ENCODE results near the gene ACCS. TPM values are rescaled to one million over a fixed set of nuclear protein-coding genes. Genes with fewer than 3 reads are reported as not detected.

Gene ACCS
- total and polyA plus RNA-seq, 2 of the 4 experiments (the other 2 are of a cell fraction), result 1.8 to 7.3 TPM

DNA sequence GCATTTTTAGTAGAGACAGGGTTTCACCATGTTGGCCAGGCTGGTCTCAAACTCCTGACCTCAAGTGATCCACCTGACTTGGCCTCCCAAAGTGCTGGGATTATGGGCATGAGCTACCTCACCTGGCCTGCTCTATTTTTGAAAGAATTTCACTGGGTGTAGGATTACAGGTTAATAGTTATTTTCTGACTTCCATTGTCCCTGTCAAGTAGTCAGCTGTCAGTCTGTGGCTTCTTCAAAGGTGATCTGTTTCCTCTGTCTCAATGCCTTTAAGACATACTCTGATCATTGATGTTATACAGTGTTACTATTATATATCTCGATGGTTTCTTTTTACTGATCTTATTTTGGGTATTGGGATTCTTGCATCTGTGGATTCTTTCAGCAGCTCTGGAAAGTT is 19.3 kb downstream of the ACCS start:
- in situ Hi-C loops (cut with MboI; ENCODE audit: low sequenced_read_pairs), result no loop called here
- no peaks in the 10 kb centered on the region; the same call in 1 of the 2 replicates for H3K27me3 ChIP-seq (ENCODE audit: control insufficient read depth, insufficient read depth, low read length)
- no peak overlapping the region for H3K4me3 ChIP-seq (ENCODE audit: insufficient read depth, low read depth, low read length)
- H3K14ac ChIP-seq (replicated peaks; ENCODE audit: low read depth, low read length), result no peak overlapping the region
- H2BK20ac ChIP-seq (ENCODE audit: low read depth, low read length), result no peak overlapping the region
- H3K23ac ChIP-seq (ENCODE audit: low read depth, low read length), result no peak overlapping the region
- intact Hi-C loops (cut with micrococcal nuclease), result no loop called here
- H4K8ac ChIP-seq (ENCODE audit: low read depth in 2 of 2, low read length in 2 of 2), result no peak overlapping the region
- no peak overlapping the region for H3K9ac ChIP-seq (ENCODE audit: low read depth, low read length)
- TF ChIP-seq RCOR1 (IDR thresholded peaks at IDR 0.05; ENCODE audit: insufficient replicate concordance, low read length) (no peak), FOS (IDR thresholded peaks at IDR 0.05; ENCODE audit: low read depth, low read length) (no peak), ELK1 (IDR thresholded peaks at IDR 0.05; ENCODE audit: borderline replicate concordance, low read depth, low read length) (no peak)
- H2AFZ ChIP-seq (replicated peaks; ENCODE audit: low read length, poor library complexity), result no peak overlapping the region
- H2AK9ac ChIP-seq (replicated peaks; ENCODE audit: low read depth, low read length, poor library complexity), result no peak overlapping the region
- no peak overlapping the region for H3K4ac ChIP-seq (ENCODE audit: low read depth, low read length)
- H2BK5ac ChIP-seq (ENCODE audit: low read depth, low read length, poor library complexity, severe bottlenecking), result no peak overlapping the region
- H4K5ac ChIP-seq (ENCODE audit: low read depth, low read length), result no peak overlapping the region
- H3K4me2 ChIP-seq (ENCODE audit: low read depth, low read length), result no peak overlapping the region
- H3K36me3 ChIP-seq (ENCODE audit: control insufficient read depth, insufficient read depth, low read length), result no peaks in the 10 kb centered on the region
- H2AK5ac ChIP-seq (ENCODE audit: low read depth, low read length), result no peak overlapping the region
- no CpG with 5 or more reads among the region's 1 CpG for WGBS, 2 experiments (ENCODE audit: extremely low coverage in 2 of 2, insufficient read length in 1 of 2)
- no peak overlapping the region for H4K91ac ChIP-seq (ENCODE audit: insufficient read depth, low read depth, low read length)
- no peaks in the 10 kb centered on the region for H3K79me1 ChIP-seq (ENCODE audit: low read depth in 1 of 2, low read length in 2 of 2)
- H2BK120ac ChIP-seq (ENCODE audit: low read depth, low read length), result no peak overlapping the region
- H3K9me3 ChIP-seq (ENCODE audit: control insufficient read depth, insufficient read depth, low read length), result no peaks in the 10 kb centered on the region
- ATAC-seq (ENCODE audit: low read depth) (no peak), DNase-seq (no peak)
- ChIA-PET POLR2A (ENCODE audit: unreplicated experiment) (no interaction called here), CTCF (interaction anchor here (2.5 kb wide), 1 partner anchor 10 kb away, joined by 13 read pairs; the partner anchor contains the start of gene EXT2)
- H2BK15ac ChIP-seq (ENCODE audit: low read depth, low read length), result no peak overlapping the region
- H3K27ac ChIP-seq (ENCODE audit: insufficient read depth, low read length), result no peak overlapping the region
- BruUV-seq (replicated peaks), result no TSS peak
- H3K18ac ChIP-seq (ENCODE audit: low read depth, low read length), result no peak overlapping the region
- no peaks in the 10 kb centered on the region for H3K9me1 ChIP-seq (ENCODE audit: insufficient read depth, low read length)
- dilution Hi-C loops (cut with HindIII; ENCODE audit: low sequenced_read_pairs, unreplicated experiment), result no loop called here
- H3K56ac ChIP-seq (ENCODE audit: extremely low read depth, insufficient read depth, low read length), result no peak overlapping the region
- H3K4me1 ChIP-seq (ENCODE audit: control insufficient read depth, insufficient read depth, low read length), result no peaks in the 10 kb centered on the region
- H4K20me1 ChIP-seq (ENCODE audit: insufficient read depth, low read length), result no peaks in the 10 kb centered on the region

All from IMR-90 (cell line).